ENCODE data around the gene NOD1.

The NOD1 gene

GRCh38 chr7:30405179-30405578 lies 73.4 kb downstream of the NOD1 start:
- DNase-seq (ENCODE audit: low read depth) = no peak
- TF ChIP-seq, protein P1, sequence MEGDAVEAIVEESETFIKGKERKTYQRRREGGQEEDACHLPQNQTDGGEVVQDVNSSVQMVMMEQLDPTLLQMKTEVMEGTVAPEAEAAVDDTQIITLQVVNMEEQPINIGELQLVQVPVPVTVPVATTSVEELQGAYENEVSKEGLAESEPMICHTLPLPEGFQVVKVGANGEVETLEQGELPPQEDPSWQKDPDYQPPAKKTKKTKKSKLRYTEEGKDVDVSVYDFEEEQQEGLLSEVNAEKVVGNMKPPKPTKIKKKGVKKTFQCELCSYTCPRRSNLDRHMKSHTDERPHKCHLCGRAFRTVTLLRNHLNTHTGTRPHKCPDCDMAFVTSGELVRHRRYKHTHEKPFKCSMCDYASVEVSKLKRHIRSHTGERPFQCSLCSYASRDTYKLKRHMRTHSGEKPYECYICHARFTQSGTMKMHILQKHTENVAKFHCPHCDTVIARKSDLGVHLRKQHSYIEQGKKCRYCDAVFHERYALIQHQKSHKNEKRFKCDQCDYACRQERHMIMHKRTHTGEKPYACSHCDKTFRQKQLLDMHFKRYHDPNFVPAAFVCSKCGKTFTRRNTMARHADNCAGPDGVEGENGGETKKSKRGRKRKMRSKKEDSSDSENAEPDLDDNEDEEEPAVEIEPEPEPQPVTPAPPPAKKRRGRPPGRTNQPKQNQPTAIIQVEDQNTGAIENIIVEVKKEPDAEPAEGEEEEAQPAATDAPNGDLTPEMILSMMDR (IDR thresholded peaks at IDR 0.05; ENCODE audit: control insufficient read depth, extremely low read depth, insufficient read depth) = no peak
- no peak overlapping the region for H3K4me3 ChIP-seq (ENCODE audit: low read depth, low read length)

GRCh38 chr7:30403477-30403876 lies 75.1 kb downstream of the NOD1 start:
- TF ChIP-seq, protein P1 (IDR thresholded peaks at IDR 0.05; ENCODE audit: control insufficient read depth, extremely low read depth, insufficient read depth) = no peak
- peak; percentile 82 for DNase-seq (ENCODE audit: low read depth)
- H3K4me3 ChIP-seq (ENCODE audit: low read depth, low read length) = no peak overlapping the region

DNA sequence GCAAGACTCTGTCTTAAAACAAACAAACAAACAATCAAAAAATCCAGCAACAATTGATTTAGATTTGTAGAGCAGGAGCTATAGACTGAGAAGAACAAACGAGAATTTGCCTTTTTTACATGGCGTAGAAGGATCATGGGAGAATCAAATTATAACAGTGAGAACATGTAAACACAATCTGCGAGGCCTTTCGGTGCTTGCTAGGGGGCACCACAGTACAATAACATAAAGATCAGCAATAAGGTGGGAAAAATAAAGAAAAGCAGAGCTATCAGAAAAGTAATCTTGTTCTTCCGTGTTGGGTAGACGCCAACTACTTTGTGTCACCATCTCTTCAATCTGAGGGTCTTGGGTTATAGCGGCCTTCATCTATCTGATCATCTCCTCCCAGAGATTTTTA lies 82.2 kb downstream of the NOD1 start:
- TF ChIP-seq, protein P1 (IDR thresholded peaks at IDR 0.05; ENCODE audit: control insufficient read depth, extremely low read depth, insufficient read depth) = no peak
- no peak for DNase-seq (ENCODE audit: low read depth)
- H3K4me3 ChIP-seq (ENCODE audit: low read depth, low read length) = no peak overlapping the region

- H3K4me3 ChIP-seq (ENCODE audit: low read depth, low read length) = no peak overlapping the region
- TF ChIP-seq, protein P1 (IDR thresholded peaks at IDR 0.05; ENCODE audit: control insufficient read depth, extremely low read depth, insufficient read depth) = no peak
- DNase-seq (ENCODE audit: low read depth) = no peak
Measured at GRCh38 chr7:30395676-30396075, 82.9 kb downstream of the NOD1 start.

DNA sequence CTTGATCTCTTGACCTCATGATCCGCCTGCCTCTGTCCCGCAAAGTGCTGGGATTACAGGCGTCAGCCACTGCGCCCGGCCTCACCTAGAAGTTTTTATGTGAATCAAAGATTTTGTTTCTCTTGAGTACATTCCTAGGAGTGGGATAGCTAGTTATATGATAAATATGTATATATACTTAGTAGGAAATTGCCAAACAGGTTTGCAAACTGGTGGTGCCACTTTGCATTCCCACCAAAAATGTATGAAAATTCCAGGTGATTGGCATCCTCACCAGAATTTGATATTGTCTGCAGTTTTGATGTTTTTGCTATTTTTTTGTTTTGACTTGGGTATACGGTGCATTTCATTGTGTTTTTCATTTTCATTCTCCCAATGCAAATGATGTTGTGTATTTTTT lies 86.8 kb downstream of the NOD1 start:
- no peak for DNase-seq (ENCODE audit: low read depth)
- H3K4me3 ChIP-seq (ENCODE audit: low read depth, low read length) = no peak overlapping the region
- TF ChIP-seq, protein P1 (IDR thresholded peaks at IDR 0.05; ENCODE audit: control insufficient read depth, extremely low read depth, insufficient read depth) = no peak

DNA sequence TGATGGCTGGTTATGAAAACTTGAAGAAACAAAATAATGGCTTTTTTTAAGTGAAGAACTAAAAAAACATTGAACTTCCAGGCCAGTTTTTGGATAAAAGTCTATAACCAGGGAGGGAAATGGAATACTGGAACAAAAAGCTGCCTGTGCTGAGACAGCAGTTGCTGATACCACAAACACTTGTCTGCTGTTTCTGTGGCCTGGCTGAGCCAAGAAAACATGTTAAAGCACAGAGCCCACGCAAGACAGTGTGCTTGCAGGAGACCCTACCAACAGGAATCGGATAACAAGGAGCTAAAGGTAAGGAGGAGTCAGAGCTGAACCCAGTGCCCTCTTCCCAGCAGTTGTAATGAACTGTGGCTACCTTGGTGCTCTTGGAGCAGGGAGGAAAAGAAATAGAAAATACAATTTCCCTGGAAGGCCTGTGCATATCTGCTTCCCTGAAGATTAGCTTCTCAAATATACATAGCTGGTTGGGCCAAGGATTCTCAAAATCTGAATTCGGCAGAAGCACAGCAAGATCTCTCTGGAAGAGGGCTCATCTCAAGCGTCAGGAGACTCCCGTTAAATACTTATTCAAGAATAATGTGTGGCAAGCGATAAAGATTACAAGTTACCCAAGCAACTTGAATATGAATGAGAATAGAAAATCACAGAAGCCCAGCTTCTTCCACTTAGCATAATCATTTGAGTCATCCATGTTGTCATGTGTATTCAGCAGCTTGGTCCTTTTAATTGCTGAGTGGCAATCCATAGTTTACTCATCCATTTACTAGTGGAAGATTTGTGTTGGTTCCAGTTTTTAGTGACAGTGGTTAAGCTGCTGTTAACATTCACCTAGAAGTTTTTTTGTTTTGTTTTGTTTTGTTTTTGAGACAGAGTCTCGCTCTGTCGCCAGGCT lies 87.6 kb downstream of the NOD1 start:
- no peak overlapping the region for H3K4me3 ChIP-seq (ENCODE audit: low read depth, low read length)
- DNase-seq (ENCODE audit: low read depth) = no peak
- TF ChIP-seq, protein P1 (IDR thresholded peaks at IDR 0.05; ENCODE audit: control insufficient read depth, extremely low read depth, insufficient read depth) = no peak

- no peak overlapping the region for H3K4me3 ChIP-seq (ENCODE audit: low read depth, low read length)
- DNase-seq (ENCODE audit: low read depth) = no peak
- TF ChIP-seq, protein P1 (IDR thresholded peaks at IDR 0.05; ENCODE audit: control insufficient read depth, extremely low read depth, insufficient read depth) = no peak
Measured at GRCh38 chr7:30389791-30390190, 88.8 kb downstream of the NOD1 start.

All from LNCaP clone FGC (cell line).